ENCODE data around the gene CP.
"Not testable (repeated sequence)": the region's sequence is repeated elsewhere in the genome, so short reads cannot be mapped to it uniquely, and the experiment has no call there.

DNA sequence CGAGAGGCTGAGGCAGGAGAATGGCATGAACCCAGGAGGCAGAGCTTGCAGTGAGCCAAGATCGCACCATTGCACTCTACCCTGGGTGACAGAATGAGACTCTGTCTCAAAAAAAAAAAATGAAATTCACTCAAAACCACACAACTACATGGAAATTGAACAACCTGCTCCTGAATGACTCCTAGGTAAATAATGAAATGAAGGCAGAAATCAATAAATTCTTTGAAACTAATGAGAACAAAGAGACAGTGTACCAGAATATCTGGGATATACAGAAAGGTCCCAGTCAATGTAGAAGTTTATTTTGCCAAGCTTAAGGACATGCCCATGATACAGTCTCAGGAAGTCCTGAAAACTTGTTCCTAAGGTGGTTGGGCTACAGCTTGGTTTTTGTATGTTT is 16.6 kb upstream of the CP start:
- TF ChIP-seq, protein P1, sequence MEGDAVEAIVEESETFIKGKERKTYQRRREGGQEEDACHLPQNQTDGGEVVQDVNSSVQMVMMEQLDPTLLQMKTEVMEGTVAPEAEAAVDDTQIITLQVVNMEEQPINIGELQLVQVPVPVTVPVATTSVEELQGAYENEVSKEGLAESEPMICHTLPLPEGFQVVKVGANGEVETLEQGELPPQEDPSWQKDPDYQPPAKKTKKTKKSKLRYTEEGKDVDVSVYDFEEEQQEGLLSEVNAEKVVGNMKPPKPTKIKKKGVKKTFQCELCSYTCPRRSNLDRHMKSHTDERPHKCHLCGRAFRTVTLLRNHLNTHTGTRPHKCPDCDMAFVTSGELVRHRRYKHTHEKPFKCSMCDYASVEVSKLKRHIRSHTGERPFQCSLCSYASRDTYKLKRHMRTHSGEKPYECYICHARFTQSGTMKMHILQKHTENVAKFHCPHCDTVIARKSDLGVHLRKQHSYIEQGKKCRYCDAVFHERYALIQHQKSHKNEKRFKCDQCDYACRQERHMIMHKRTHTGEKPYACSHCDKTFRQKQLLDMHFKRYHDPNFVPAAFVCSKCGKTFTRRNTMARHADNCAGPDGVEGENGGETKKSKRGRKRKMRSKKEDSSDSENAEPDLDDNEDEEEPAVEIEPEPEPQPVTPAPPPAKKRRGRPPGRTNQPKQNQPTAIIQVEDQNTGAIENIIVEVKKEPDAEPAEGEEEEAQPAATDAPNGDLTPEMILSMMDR (optimal IDR thresholded peaks at IDR 0.05 in 1 of 3, IDR thresholded peaks at IDR 0.05 in 1 of 3, conservative IDR thresholded peaks at IDR 0.05 in 1 of 3; ENCODE audit: extremely low read depth in 1 of 3, insufficient read depth in 2 of 3, low read length in 3 of 3): not testable (repeated sequence)
- not testable (repeated sequence) for TF ChIP-seq EZH2 (IDR thresholded peaks at IDR 0.05; ENCODE audit: low read length)

All from keratinocyte (primary cell).